ENCODE results near the gene SCUBE2. TPM values are rescaled to one million over a fixed set of nuclear protein-coding genes. Genes with fewer than 3 reads are reported as not detected.

Gene SCUBE2
- total RNA-seq, 2 donors from 2014 or later = 6.6 to 40.0 TPM

- no peak for DNase-seq
- Histone ChIP-seq H3K4me1 (no peaks in the 10 kb centered on the region), H3K36me3 (replicated peaks in 1 of 2; ENCODE audit: insufficient read depth in 1 of 2, low read depth in 2 of 2) (no peaks in the 10 kb centered on the region), H3K4me3 (no peak overlapping the region), H3K9me3 (no peaks in the 10 kb centered on the region), H3K27ac (no peak overlapping the region), H3K27me3 (no peaks in the 10 kb centered on the region)
- intact Hi-C loops (cut with DNase I) = no loop called here
- TF ChIP-seq POLR2A (IDR thresholded peaks at IDR 0.05) (no peak), CTCF (IDR thresholded peaks at IDR 0.05) (no peak)
- ATAC-seq = no peak
- 89 to 92% methylated on average over 19 of the region's 19 CpGs for WGBS, 2 donors
These were observed 51.5 kb downstream of the SCUBE2 start for GRCh38 chr11:9039863-9040262.

GRCh38 chr11:9039198-9039597, 52.2 kb downstream of the SCUBE2 start:
- Histone ChIP-seq H3K36me3 (replicated peaks in 1 of 2; ENCODE audit: insufficient read depth in 1 of 2, low read depth in 2 of 2) (no peaks in the 10 kb centered on the region), H3K9me3 (no peaks in the 10 kb centered on the region), H3K4me3 (no peak overlapping the region), H3K4me1 (no peaks in the 10 kb centered on the region), H3K27ac (no peak overlapping the region), H3K27me3 (no peaks in the 10 kb centered on the region)
- WGBS, 2 donors = 86% methylated on average over 9 of the region's 9 CpGs
- no peak for ATAC-seq
- intact Hi-C loops (cut with DNase I) = no loop called here
- TF ChIP-seq POLR2A (IDR thresholded peaks at IDR 0.05) (no peak), CTCF (IDR thresholded peaks at IDR 0.05) (no peak)
- DNase-seq = no peak

GRCh38 chr11:9038541-9038940, 52.9 kb downstream of the SCUBE2 start:
- H3K9me3 ChIP-seq = no peaks in the 10 kb centered on the region
- TF ChIP-seq CTCF (IDR thresholded peaks at IDR 0.05) = no peak
- no peak for TF ChIP-seq POLR2A (IDR thresholded peaks at IDR 0.05)
- no peaks in the 10 kb centered on the region for H3K4me1 ChIP-seq
- DNase-seq = no peak
- no peaks in the 10 kb centered on the region for H3K36me3 ChIP-seq (replicated peaks in 1 of 2; ENCODE audit: insufficient read depth in 1 of 2, low read depth in 2 of 2)
- no peak for ATAC-seq
- intact Hi-C loops (cut with DNase I) = no loop called here
- no peaks in the 10 kb centered on the region for H3K27me3 ChIP-seq
- 85 to 92% methylated on average over 3 of the region's 3 CpGs for WGBS, 2 donors
- H3K27ac ChIP-seq = no peak overlapping the region
- no peak overlapping the region for H3K4me3 ChIP-seq

GRCh38 chr11:9037963-9038362, 53.4 kb downstream of the SCUBE2 start:
- no peak for TF ChIP-seq POLR2A (IDR thresholded peaks at IDR 0.05)
- TF ChIP-seq CTCF (IDR thresholded peaks at IDR 0.05) = no peak
- WGBS, 2 donors = 69 to 81% methylated on average over 1 of the region's 1 CpG
- no peaks in the 10 kb centered on the region for H3K27me3 ChIP-seq
- no peaks in the 10 kb centered on the region for H3K4me1 ChIP-seq
- ATAC-seq (no peak), DNase-seq (no peak)
- no peak overlapping the region for H3K4me3 ChIP-seq
- intact Hi-C loops (cut with DNase I) = no loop called here
- H3K36me3 ChIP-seq (replicated peaks in 1 of 2; ENCODE audit: insufficient read depth in 1 of 2, low read depth in 2 of 2) = no peaks in the 10 kb centered on the region
- H3K9me3 ChIP-seq = no peaks in the 10 kb centered on the region
- no peak overlapping the region for H3K27ac ChIP-seq

GRCh38 chr11:9037046-9037780, 54.2 kb downstream of the SCUBE2 start:
- TF ChIP-seq POLR2A (IDR thresholded peaks at IDR 0.05) = no peak
- TF ChIP-seq CTCF (IDR thresholded peaks at IDR 0.05) = no peak
- whole genome bisulfite sequencing, 2 donors = 79 to 90% methylated on average over 7 of the region's 7 CpGs
- DNase-seq = no peak
- no peaks in the 10 kb centered on the region for H3K4me1 ChIP-seq
- no peaks in the 10 kb centered on the region for H3K9me3 ChIP-seq
- no peak for ATAC-seq
- intact Hi-C loops (cut with DNase I) = no loop called here
- no peak overlapping the region for H3K4me3 ChIP-seq
- no peak overlapping the region for H3K27ac ChIP-seq
- H3K27me3 ChIP-seq = no peaks in the 10 kb centered on the region
- no peaks in the 10 kb centered on the region for H3K36me3 ChIP-seq (replicated peaks in 1 of 2; ENCODE audit: insufficient read depth in 1 of 2, low read depth in 2 of 2)

All from body of pancreas (tissue), 4 donors.